Keratinocyte (primary cell): ENCODE data around the gene GBP2. TPM values are rescaled to one million over a fixed set of nuclear protein-coding genes. Genes with fewer than 3 reads are reported as not detected.

Experiments used
- DNase-seq: peaks from one replicate; pipeline ENCODE4 v3.0.0-alpha.2; 2011; ENCODE audit warnings: low read depth, missing footprints, low spot score
- FAIRE-seq: peaks from 2 replicates; lab custom pipeline; 2011; peaks lifted over from hg19 to GRCh38; lab: Jason Lieb, UNC
- H2AFZ ChIP-seq: 2 replicates; pipeline ENCODE4 v1.6.0; 2012; ENCODE audit warnings: low read length, control low read depth, inconsistent platforms; ENCODE audit not compliant: control insufficient read depth
- H3K27ac ChIP-seq: 2 replicates; pipeline ENCODE4 v1.5.1; 2011; ENCODE audit warnings: low read length; ENCODE audit not compliant: control insufficient read depth, insufficient read depth
- H3K27me3 ChIP-seq: 3 replicates; pipeline ENCODE4 v1.6.0; 2011; ENCODE audit warnings: low read length; ENCODE audit not compliant: control insufficient read depth, insufficient read depth; ENCODE audit errors: extremely low read depth
- H3K36me3 ChIP-seq, 2 experiments: 2 replicates in 1 of 2; 3 replicates in 1 of 2; pipeline ENCODE4 v1.5.1; 2011; ENCODE audit warnings: low read length in 2 of 2, mild to moderate bottlenecking in 1 of 2; ENCODE audit not compliant: control insufficient read depth in 2 of 2, insufficient read depth in 2 of 2; ENCODE audit errors: extremely low read depth in 1 of 2
- H3K4me1 ChIP-seq: 3 replicates; pipeline ENCODE4 v1.5.1; 2011; ENCODE audit warnings: low read length; ENCODE audit not compliant: control insufficient read depth, insufficient read depth; ENCODE audit errors: extremely low read depth
- H3K4me2 ChIP-seq: 3 replicates; pipeline ENCODE4 v1.6.0; 2011; ENCODE audit warnings: low read depth, low read length; ENCODE audit not compliant: control insufficient read depth, insufficient read depth; ENCODE audit errors: extremely low read depth
- H3K4me3 ChIP-seq, 3 experiments: fragments of 200-600 bp in 1 of 3; sonication (generic) in 1 of 3; 2 replicates in 2 of 3; 3 replicates in 1 of 3; pipeline ENCODE4 v1.5.1; 2011 to 2016; ENCODE audit warnings: low read length in 3 of 3, mild to moderate bottlenecking in 3 of 3, control low read depth in 2 of 3, inconsistent platforms in 1 of 3, low read depth in 1 of 3, mixed read lengths in 1 of 3, mixed run types in 1 of 3, moderate library complexity in 1 of 3; ENCODE audit not compliant: control insufficient read depth in 2 of 3, insufficient read depth in 2 of 3; ENCODE audit errors: extremely low read depth in 1 of 3
- H3K79me2 ChIP-seq: 2 replicates; pipeline ENCODE4 v1.6.0; 2012; ENCODE audit warnings: low read length; ENCODE audit not compliant: control insufficient read depth, insufficient read depth
- H3K9ac ChIP-seq: 3 replicates; pipeline ENCODE4 v1.6.0; 2011; ENCODE audit warnings: low read length; ENCODE audit not compliant: control insufficient read depth, insufficient read depth; ENCODE audit errors: extremely low read depth
- H3K9me1 ChIP-seq: 3 replicates; pipeline ENCODE4 v1.6.0; 2011; ENCODE audit warnings: low read length; ENCODE audit not compliant: control insufficient read depth, insufficient read depth; ENCODE audit errors: extremely low read depth
- H3K9me3 ChIP-seq: 2 replicates; pipeline ENCODE4 v1.5.1; 2012; ENCODE audit warnings: low read depth, low read length; ENCODE audit not compliant: control insufficient read depth
- H4K20me1 ChIP-seq: 3 replicates; pipeline ENCODE4 v1.6.0; 2011; ENCODE audit warnings: low read length; ENCODE audit not compliant: control insufficient read depth, insufficient read depth; ENCODE audit errors: extremely low read depth
- EZH2 ChIP-seq: IDR thresholded peaks from one replicate; pipeline ENCODE4 v1.6.1; 2012; ENCODE audit warnings: inconsistent platforms, mild to moderate bottlenecking, low read length, moderate library complexity
- dilution Hi-C: fragments of 300-500 bp; cut with MboI; formaldehyde crosslinking; loops from one replicate; pipeline ENCODE4 v1.7.0; 2020; ENCODE audit warnings: low sequenced_read_pairs; ENCODE audit not compliant: extremely low pct_ligation_motif_present
- polyA plus RNA-seq, 5 experiments: library from polyadenylated mRNA; depleted of rRNA in 3 of 5; stranded (reverse) in 3 of 5; stranded (forward) in 1 of 5; unstranded in 1 of 5; fragments of >200 nt; gene quantifications; 1 replicate in 1 of 5; 2 replicates in 3 of 5; 3 replicates in 1 of 5; pipeline versions ENCODE4 v1.2.1 to v1.2.3, GENCODE V29; 2011 to 2012; ENCODE audit warnings: missing spikeins in 2 of 5, low read depth in 1 of 5, low replicate concordance in 1 of 5
- TF ChIP-seq, protein P1 (sequence below), 3 experiments: IDR thresholded peaks in 1 of 3; conservative IDR thresholded peaks in 1 of 3; optimal IDR thresholded peaks in 1 of 3; 2 replicates in 2 of 3; 3 replicates in 1 of 3; pipeline versions ENCODE3 to v1.5.1; 2011; ENCODE audit warnings: low read length in 3 of 3, mild to moderate bottlenecking in 3 of 3, moderate library complexity in 2 of 3, control low read depth in 1 of 3, inconsistent platforms in 1 of 3; ENCODE audit not compliant: insufficient read depth in 2 of 3; ENCODE audit errors: extremely low read depth in 1 of 3

The GBP2 gene
- polyA plus RNA-seq, 1 donor (not counting 4 experiments of a cell fraction or from before 2014, with no cell fraction given) = 0.43 TPM

DNA sequence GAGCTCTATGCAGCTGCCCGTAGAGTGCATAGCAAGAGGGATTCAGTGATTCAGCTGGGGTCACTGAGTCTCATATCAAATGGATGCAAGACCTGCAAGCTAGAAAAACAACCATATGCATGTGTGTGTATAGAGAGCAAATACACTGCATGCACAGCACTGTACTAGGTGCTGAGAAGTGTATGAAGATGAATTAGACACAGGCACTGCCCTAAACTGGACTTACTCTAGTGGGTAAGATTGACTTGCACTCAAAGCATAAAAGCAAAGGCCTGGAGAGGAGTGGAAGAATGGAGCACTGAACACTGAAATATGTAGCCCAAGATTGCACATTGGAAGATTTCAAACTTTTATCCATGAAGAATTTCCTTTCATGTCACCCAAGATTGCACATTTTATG is 55.4 kb downstream of the GBP2 start:
- H3K9ac ChIP-seq = no peak overlapping the region
- dilution Hi-C loops = no loop called here
- H3K27me3 ChIP-seq = no peaks in the 10 kb centered on the region
- H3K9me1 ChIP-seq = no peaks in the 10 kb centered on the region
- no peaks in the 10 kb centered on the region for H4K20me1 ChIP-seq
- no peak overlapping the region for H3K4me3 ChIP-seq
- FAIRE-seq (no peak), DNase-seq (no peak)
- no peaks in the 10 kb centered on the region for H3K9me3 ChIP-seq
- no peak overlapping the region for H3K27ac ChIP-seq
- no peak overlapping the region for H3K4me2 ChIP-seq
- H2AFZ ChIP-seq = no peak overlapping the region
- no peaks in the 10 kb centered on the region for H3K36me3 ChIP-seq
- TF ChIP-seq, protein P1, sequence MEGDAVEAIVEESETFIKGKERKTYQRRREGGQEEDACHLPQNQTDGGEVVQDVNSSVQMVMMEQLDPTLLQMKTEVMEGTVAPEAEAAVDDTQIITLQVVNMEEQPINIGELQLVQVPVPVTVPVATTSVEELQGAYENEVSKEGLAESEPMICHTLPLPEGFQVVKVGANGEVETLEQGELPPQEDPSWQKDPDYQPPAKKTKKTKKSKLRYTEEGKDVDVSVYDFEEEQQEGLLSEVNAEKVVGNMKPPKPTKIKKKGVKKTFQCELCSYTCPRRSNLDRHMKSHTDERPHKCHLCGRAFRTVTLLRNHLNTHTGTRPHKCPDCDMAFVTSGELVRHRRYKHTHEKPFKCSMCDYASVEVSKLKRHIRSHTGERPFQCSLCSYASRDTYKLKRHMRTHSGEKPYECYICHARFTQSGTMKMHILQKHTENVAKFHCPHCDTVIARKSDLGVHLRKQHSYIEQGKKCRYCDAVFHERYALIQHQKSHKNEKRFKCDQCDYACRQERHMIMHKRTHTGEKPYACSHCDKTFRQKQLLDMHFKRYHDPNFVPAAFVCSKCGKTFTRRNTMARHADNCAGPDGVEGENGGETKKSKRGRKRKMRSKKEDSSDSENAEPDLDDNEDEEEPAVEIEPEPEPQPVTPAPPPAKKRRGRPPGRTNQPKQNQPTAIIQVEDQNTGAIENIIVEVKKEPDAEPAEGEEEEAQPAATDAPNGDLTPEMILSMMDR (optimal IDR thresholded peaks at IDR 0.05 in 1 of 3, IDR thresholded peaks at IDR 0.05 in 1 of 3, conservative IDR thresholded peaks at IDR 0.05 in 1 of 3; ENCODE audit: extremely low read depth in 1 of 3, insufficient read depth in 2 of 3, low read length in 3 of 3) = no peak
- no peak for TF ChIP-seq EZH2
- H3K79me2 ChIP-seq = no peaks in the 10 kb centered on the region
- no peaks in the 10 kb centered on the region for H3K4me1 ChIP-seq

- TF ChIP-seq, protein P1 (optimal IDR thresholded peaks at IDR 0.05 in 1 of 3, IDR thresholded peaks at IDR 0.05 in 1 of 3, conservative IDR thresholded peaks at IDR 0.05 in 1 of 3; ENCODE audit: extremely low read depth in 1 of 3, insufficient read depth in 2 of 3, low read length in 3 of 3) = no peak
- TF ChIP-seq EZH2 = no peak
- Histone ChIP-seq H3K4me1 (no peaks in the 10 kb centered on the region), H3K36me3 (no peaks in the 10 kb centered on the region), H3K9me1 (no peaks in the 10 kb centered on the region), H2AFZ (no peak overlapping the region), H3K79me2 (no peaks in the 10 kb centered on the region), H3K9me3 (no peaks in the 10 kb centered on the region), H4K20me1 (no peaks in the 10 kb centered on the region), H3K27ac (no peak overlapping the region), H3K4me3 (no peak overlapping the region), H3K9ac (no peak overlapping the region), H3K27me3 (no peaks in the 10 kb centered on the region), H3K4me2 (no peak overlapping the region)
- FAIRE-seq = peak; percentile 13
- DNase-seq = no peak
- dilution Hi-C loops = no loop called here
These were observed 56.0 kb downstream of the GBP2 start for GRCh38 chr1:89069951-89070350.
